ENCODE measurements around the gene GLUL. TPM values are rescaled to one million over a fixed set of nuclear protein-coding genes. Genes with fewer than 3 reads are reported as not detected.
A peak's percentile ranks its signal among the peaks of the same experiment; 100 is the strongest.

Gene GLUL
- total RNA-seq, 2 experiments from 2014 or later, result 140 to 146 TPM

- no peaks in the 10 kb centered on the region for H3K4me1 Mint-ChIP-seq
- peaks cover 5% of the 10 kb centered on the region for H3K9me3 Mint-ChIP-seq
- H3K27ac Mint-ChIP-seq, result no peak overlapping the region
- H3K27me3 Mint-ChIP-seq, result peaks cover 36% of the 10 kb centered on the region
- ChIA-PET CTCF (interaction anchor here (0.9 kb wide), 1 partner anchor 265 kb away, joined by 3 read pairs; no protein-coding TSS in a partner anchor), POLR2A (no interaction called here)
- no peak for DNase-seq
- no peak overlapping the region for H3K4me3 Mint-ChIP-seq
- no peaks in the 10 kb centered on the region for H3K36me3 Mint-ChIP-seq (ENCODE audit: low read depth)
Observed at GRCh38 chr1:182408435-182409075, 17.0 kb upstream of the GLUL start.

- H3K27ac Mint-ChIP-seq, result no peak overlapping the region
- no peak overlapping the region for H3K4me3 Mint-ChIP-seq
- H3K4me1 Mint-ChIP-seq, result no peaks in the 10 kb centered on the region
- no peaks in the 10 kb centered on the region for H3K36me3 Mint-ChIP-seq (ENCODE audit: low read depth)
- peaks cover 5% of the 10 kb centered on the region for H3K9me3 Mint-ChIP-seq
- H3K27me3 Mint-ChIP-seq, result peaks cover 42% of the 10 kb centered on the region
- ChIA-PET CTCF (interaction anchor here (0.9 to 1.2 kb wide), 2 partner anchors 11 to 264 kb away, joined by 3 read pairs; no protein-coding TSS in a partner anchor), POLR2A (no interaction called here)
- DNase-seq, result no peak
Observed at GRCh38 chr1:182407724-182408123, 16.1 kb upstream of the GLUL start.

GRCh38 chr1:182406012-182406411, 14.4 kb upstream of the GLUL start:
- peaks cover 5% of the 10 kb centered on the region for H3K9me3 Mint-ChIP-seq
- no peak overlapping the region for H3K4me3 Mint-ChIP-seq
- ChIA-PET CTCF (interaction anchor here (1.1 to 1.4 kb wide), 2 partner anchors 9 to 321 kb away, joined by 3 to 4 read pairs; no protein-coding TSS in a partner anchor), POLR2A (no interaction called here)
- no peak for DNase-seq
- H3K27me3 Mint-ChIP-seq, result peaks cover 40% of the 10 kb centered on the region
- no peaks in the 10 kb centered on the region for H3K36me3 Mint-ChIP-seq (ENCODE audit: low read depth)
- no peak overlapping the region for H3K27ac Mint-ChIP-seq
- no peaks in the 10 kb centered on the region for H3K4me1 Mint-ChIP-seq

- ChIA-PET CTCF (interaction anchor here (0.7 to 1.4 kb wide), 5 partner anchors 9 to 321 kb away, joined by 3 to 5 read pairs (median 3); no protein-coding TSS in a partner anchor), POLR2A (no interaction called here)
- DNase-seq, result no peak
- Mint-ChIP-seq H3K27me3 (peaks cover 40% of the 10 kb centered on the region), H3K36me3 (ENCODE audit: low read depth) (no peaks in the 10 kb centered on the region), H3K4me3 (no peak overlapping the region), H3K27ac (no peak overlapping the region), H3K4me1 (no peaks in the 10 kb centered on the region), H3K9me3 (peaks cover 5% of the 10 kb centered on the region)
Observed at GRCh38 chr1:182405578-182405977, 14.0 kb upstream of the GLUL start.

- Mint-ChIP-seq H3K4me1 (no peaks in the 10 kb centered on the region), H3K4me3 (no peak overlapping the region), H3K27ac (no peak overlapping the region), H3K9me3 (peaks cover 5% of the 10 kb centered on the region), H3K36me3 (ENCODE audit: low read depth) (no peaks in the 10 kb centered on the region), H3K27me3 (peaks cover 37% of the 10 kb centered on the region)
- DNase-seq, result no peak
- CTCF ChIA-PET, result interaction anchor here (0.7 to 1.4 kb wide), 5 partner anchors 8 to 320 kb away, joined by 3 to 5 read pairs (median 3); no protein-coding TSS in a partner anchor
- POLR2A ChIA-PET, result no interaction called here
Observed at GRCh38 chr1:182404781-182405180, 13.2 kb upstream of the GLUL start.

- peaks cover 22% of the 10 kb centered on the region for H3K27me3 Mint-ChIP-seq
- CTCF ChIA-PET, result interaction anchor here (2.0 kb wide), 1 partner anchor 315 kb away, joined by 7 read pairs; no protein-coding TSS in a partner anchor
Observed at GRCh38 chr1:182400567-182400966, 9.0 kb upstream of the GLUL start, which contains the start of gene TEDDM1. TSS of gene TEDDM1 (minus strand) at chr1:182400667. CDS start at chr1:182400485, 182 bp downstream.

GRCh38 chr1:182397653-182398393, 6.2 kb upstream of the GLUL start:
- Mint-ChIP-seq H3K27ac (no peak overlapping the region), H3K27me3 (peaks cover 13% of the 10 kb centered on the region), H3K36me3 (ENCODE audit: low read depth) (peaks cover 1% of the 10 kb centered on the region), H3K4me3 (no peak overlapping the region), H3K4me1 (peaks cover 9% of the 10 kb centered on the region), H3K9me3 (no peaks in the 10 kb centered on the region)
- no peak for DNase-seq
- POLR2A ChIA-PET, result interaction anchor here (1.2 to 1.4 kb wide), 2 partner anchors 254 to 310 kb away, joined by 3 to 5 read pairs; no protein-coding TSS in a partner anchor
- CTCF ChIA-PET, result interaction anchor here (1.1 to 3.5 kb wide), 11 partner anchors 8 to 1071 kb away, joined by 3 to 57 read pairs (median 5); no protein-coding TSS in a partner anchor

More at GRCh38 chr1:182400567-182400966, 9.0 kb upstream of the GLUL start, which contains the start of gene TEDDM1:
- no peaks in the 10 kb centered on the region for H3K36me3 Mint-ChIP-seq (ENCODE audit: low read depth)
- H3K9me3 Mint-ChIP-seq, result peaks cover 2% of the 10 kb centered on the region
- H3K27ac Mint-ChIP-seq, result no peak within 1 kb of the TSS
- no peak for DNase-seq
- POLR2A ChIA-PET, result no interaction called here
- H3K4me3 Mint-ChIP-seq, result no peak within 1 kb of the TSS
- peaks cover 4% of the 10 kb centered on the region for H3K4me1 Mint-ChIP-seq

- Mint-ChIP-seq H3K36me3 (ENCODE audit: low read depth) (peaks cover 8% of the 10 kb centered on the region), H3K9me3 (no peaks in the 10 kb centered on the region), H3K4me1 (peaks cover 18% of the 10 kb centered on the region), H3K27me3 (peaks cover 17% of the 10 kb centered on the region), H3K4me3 (no peak overlapping the region), H3K27ac (no peak overlapping the region)
- DNase-seq, result no peak
- ChIA-PET CTCF (interaction anchor here (0.8 to 3.5 kb wide), 9 partner anchors 9 to 316 kb away, joined by 3 to 57 read pairs (median 4); no protein-coding TSS in a partner anchor), POLR2A (no interaction called here)
Observed at GRCh38 chr1:182395906-182396305, 4.3 kb upstream of the GLUL start.

GRCh38 chr1:182394055-182394775, 2.6 kb upstream of the GLUL start:
- H3K9me3 Mint-ChIP-seq, result no peaks in the 10 kb centered on the region
- DNase-seq, result no peak
- H3K4me1 Mint-ChIP-seq, result peaks cover 29% of the 10 kb centered on the region
- CTCF ChIA-PET, result interaction anchor here (1.3 to 3.5 kb wide), 5 partner anchors 12 to 313 kb away, joined by 3 to 51 read pairs (median 7); no protein-coding TSS in a partner anchor
- POLR2A ChIA-PET, result no interaction called here
- H3K4me3 Mint-ChIP-seq, result no peak overlapping the region
- H3K36me3 Mint-ChIP-seq (ENCODE audit: low read depth), result peaks cover 21% of the 10 kb centered on the region
- no peak overlapping the region for H3K27ac Mint-ChIP-seq
- H3K27me3 Mint-ChIP-seq, result peaks cover 23% of the 10 kb centered on the region

- Mint-ChIP-seq H3K4me1 (peaks cover 47% of the 10 kb centered on the region), H3K27me3 (peaks cover 23% of the 10 kb centered on the region), H3K9me3 (no peaks in the 10 kb centered on the region), H3K36me3 (ENCODE audit: low read depth) (peaks cover 35% of the 10 kb centered on the region), H3K4me3 (peak overlapping the region; percentile 90), H3K27ac (peak overlapping the region; percentile 84)
- peak; percentile 17 for DNase-seq
- ChIA-PET POLR2A (no interaction called here), CTCF (interaction anchor here (0.6 to 2.9 kb wide), 8 partner anchors 10 to 311 kb away, joined by 3 to 8 read pairs (median 4); no protein-coding TSS in a partner anchor)
Observed at GRCh38 chr1:182392050-182393028, 749 bp upstream of the GLUL start.

- Mint-ChIP-seq H3K36me3 (ENCODE audit: low read depth) (peaks cover 49% of the 10 kb centered on the region), H3K27ac (peak overlapping the region; percentile 95), H3K27me3 (peaks cover 19% of the 10 kb centered on the region), H3K9me3 (no peaks in the 10 kb centered on the region), H3K4me3 (peak overlapping the region; percentile 90), H3K4me1 (peaks cover 50% of the 10 kb centered on the region)
- no peak for DNase-seq
- ChIA-PET POLR2A (interaction anchor here (0.6 kb wide), 1 partner anchor 101 kb away, joined by 4 read pairs; no protein-coding TSS in a partner anchor), CTCF (interaction anchor here (1.4 to 2.7 kb wide), 2 partner anchors 248 to 305 kb away, joined by 7 read pairs; no protein-coding TSS in a partner anchor)
Observed at GRCh38 chr1:182391028-182391361, 595 bp downstream of the GLUL start.

All from activated CD4-positive, alpha-beta T cell treated with anti-CD3 and anti-CD28 coated beads, Interleukin-2, amount 10 ng/mL, durations not matched to agents 7 days and 5 days (primary cell).